SK-N-SH (cell line): ENCODE results near the gene SPRED3.

Experiments used
- CHD2 ChIP-seq: fragments of 150-350 bp; IDR thresholded peaks from 2 replicates; pipeline ENCODE4 v1.6.1; 2018; ENCODE audit warnings: low read length; ENCODE audit not compliant: partially characterized antibody
- FOXJ3 ChIP-seq: sonication (generic); formaldehyde crosslinking; IDR thresholded peaks from 2 replicates; pipeline ENCODE4 v1.5.1; 2020; ENCODE audit warnings: mild to moderate bottlenecking, missing genetic modification reagents
- FOXM1 ChIP-seq: IDR thresholded peaks from 2 replicates; pipeline ENCODE4 v1.4.0; 2012; ENCODE audit warnings: low read depth, mild to moderate bottlenecking
- JUND ChIP-seq: IDR thresholded peaks from 2 replicates; pipeline ENCODE4 v1.4.0; 2012
- TEAD4 ChIP-seq: IDR thresholded peaks from 2 replicates; pipeline ENCODE4 v1.4.0; 2012; ENCODE audit warnings: mild to moderate bottlenecking, borderline replicate concordance; ENCODE audit not compliant: insufficient read depth
- TF ChIP-seq, protein P1 (sequence below): IDR thresholded peaks from 2 replicates; pipeline ENCODE4 v1.6.1; 2012; ENCODE audit warnings: mild to moderate bottlenecking, low read depth, low read length, moderate library complexity
- TF ChIP-seq, protein P2 (sequence below): fragments of 200-600 bp; sonication (generic); IDR thresholded peaks from 2 replicates; pipeline ENCODE4 v1.6.1; 2017; ENCODE audit warnings: antibody characterized with exemption, mild to moderate bottlenecking, moderate library complexity
- TF ChIP-seq, protein P3 (sequence below): IDR thresholded peaks from 2 replicates; pipeline ENCODE4 v1.4.0; 2012; ENCODE audit warnings: low read depth
- TF ChIP-seq, protein P4 (sequence below): IDR thresholded peaks from 2 replicates; pipeline ENCODE4 v1.4.0; 2012; ENCODE audit warnings: low read depth, borderline replicate concordance

DNA sequence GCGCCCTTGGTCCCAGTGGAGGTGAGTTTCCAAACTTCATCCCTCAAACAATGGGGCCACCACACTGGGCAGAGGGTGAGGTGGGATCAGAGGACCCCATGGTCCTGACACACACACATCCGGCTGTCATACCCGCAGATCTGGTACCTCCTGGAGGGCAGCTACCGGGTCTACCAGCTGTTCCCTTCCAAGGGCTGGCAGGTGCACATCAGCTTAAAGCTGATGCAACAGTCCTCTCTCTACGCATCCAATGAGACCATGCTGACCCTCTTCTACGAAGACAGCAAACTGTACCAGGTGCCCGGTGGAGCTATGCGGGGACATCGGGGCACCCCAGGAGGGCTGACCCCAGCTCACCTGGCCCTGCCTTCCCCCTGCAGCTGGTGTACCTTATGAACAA is 28.1 kb upstream of the SPRED3 start:
- TF ChIP-seq, protein P1, sequence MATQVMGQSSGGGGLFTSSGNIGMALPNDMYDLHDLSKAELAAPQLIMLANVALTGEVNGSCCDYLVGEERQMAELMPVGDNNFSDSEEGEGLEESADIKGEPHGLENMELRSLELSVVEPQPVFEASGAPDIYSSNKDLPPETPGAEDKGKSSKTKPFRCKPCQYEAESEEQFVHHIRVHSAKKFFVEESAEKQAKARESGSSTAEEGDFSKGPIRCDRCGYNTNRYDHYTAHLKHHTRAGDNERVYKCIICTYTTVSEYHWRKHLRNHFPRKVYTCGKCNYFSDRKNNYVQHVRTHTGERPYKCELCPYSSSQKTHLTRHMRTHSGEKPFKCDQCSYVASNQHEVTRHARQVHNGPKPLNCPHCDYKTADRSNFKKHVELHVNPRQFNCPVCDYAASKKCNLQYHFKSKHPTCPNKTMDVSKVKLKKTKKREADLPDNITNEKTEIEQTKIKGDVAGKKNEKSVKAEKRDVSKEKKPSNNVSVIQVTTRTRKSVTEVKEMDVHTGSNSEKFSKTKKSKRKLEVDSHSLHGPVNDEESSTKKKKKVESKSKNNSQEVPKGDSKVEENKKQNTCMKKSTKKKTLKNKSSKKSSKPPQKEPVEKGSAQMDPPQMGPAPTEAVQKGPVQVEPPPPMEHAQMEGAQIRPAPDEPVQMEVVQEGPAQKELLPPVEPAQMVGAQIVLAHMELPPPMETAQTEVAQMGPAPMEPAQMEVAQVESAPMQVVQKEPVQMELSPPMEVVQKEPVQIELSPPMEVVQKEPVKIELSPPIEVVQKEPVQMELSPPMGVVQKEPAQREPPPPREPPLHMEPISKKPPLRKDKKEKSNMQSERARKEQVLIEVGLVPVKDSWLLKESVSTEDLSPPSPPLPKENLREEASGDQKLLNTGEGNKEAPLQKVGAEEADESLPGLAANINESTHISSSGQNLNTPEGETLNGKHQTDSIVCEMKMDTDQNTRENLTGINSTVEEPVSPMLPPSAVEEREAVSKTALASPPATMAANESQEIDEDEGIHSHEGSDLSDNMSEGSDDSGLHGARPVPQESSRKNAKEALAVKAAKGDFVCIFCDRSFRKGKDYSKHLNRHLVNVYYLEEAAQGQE = no peak
- TF ChIP-seq, protein P2, sequence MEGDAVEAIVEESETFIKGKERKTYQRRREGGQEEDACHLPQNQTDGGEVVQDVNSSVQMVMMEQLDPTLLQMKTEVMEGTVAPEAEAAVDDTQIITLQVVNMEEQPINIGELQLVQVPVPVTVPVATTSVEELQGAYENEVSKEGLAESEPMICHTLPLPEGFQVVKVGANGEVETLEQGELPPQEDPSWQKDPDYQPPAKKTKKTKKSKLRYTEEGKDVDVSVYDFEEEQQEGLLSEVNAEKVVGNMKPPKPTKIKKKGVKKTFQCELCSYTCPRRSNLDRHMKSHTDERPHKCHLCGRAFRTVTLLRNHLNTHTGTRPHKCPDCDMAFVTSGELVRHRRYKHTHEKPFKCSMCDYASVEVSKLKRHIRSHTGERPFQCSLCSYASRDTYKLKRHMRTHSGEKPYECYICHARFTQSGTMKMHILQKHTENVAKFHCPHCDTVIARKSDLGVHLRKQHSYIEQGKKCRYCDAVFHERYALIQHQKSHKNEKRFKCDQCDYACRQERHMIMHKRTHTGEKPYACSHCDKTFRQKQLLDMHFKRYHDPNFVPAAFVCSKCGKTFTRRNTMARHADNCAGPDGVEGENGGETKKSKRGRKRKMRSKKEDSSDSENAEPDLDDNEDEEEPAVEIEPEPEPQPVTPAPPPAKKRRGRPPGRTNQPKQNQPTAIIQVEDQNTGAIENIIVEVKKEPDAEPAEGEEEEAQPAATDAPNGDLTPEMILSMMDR = no peak
- TF ChIP-seq TEAD4 (no peak), FOXJ3 (CRISPR knock-in tag) (no peak), CHD2 (no peak), JUND (no peak), FOXM1 (no peak)
- TF ChIP-seq, protein P3, sequence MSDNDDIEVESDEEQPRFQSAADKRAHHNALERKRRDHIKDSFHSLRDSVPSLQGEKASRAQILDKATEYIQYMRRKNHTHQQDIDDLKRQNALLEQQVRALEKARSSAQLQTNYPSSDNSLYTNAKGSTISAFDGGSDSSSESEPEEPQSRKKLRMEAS = no peak
- TF ChIP-seq, protein P4, sequence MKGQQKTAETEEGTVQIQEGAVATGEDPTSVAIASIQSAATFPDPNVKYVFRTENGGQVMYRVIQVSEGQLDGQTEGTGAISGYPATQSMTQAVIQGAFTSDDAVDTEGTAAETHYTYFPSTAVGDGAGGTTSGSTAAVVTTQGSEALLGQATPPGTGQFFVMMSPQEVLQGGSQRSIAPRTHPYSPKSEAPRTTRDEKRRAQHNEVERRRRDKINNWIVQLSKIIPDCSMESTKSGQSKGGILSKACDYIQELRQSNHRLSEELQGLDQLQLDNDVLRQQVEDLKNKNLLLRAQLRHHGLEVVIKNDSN = no peak
